Measurements from ENCODE around the gene LENG8. TPM values are rescaled to one million over a fixed set of nuclear protein-coding genes. Genes with fewer than 3 reads are reported as not detected.

LENG8 gene
- total and polyA plus RNA-seq, 2 of the 4 experiments (the other 2 are of a cell fraction): 21.1 to 93.9 TPM

DNA sequence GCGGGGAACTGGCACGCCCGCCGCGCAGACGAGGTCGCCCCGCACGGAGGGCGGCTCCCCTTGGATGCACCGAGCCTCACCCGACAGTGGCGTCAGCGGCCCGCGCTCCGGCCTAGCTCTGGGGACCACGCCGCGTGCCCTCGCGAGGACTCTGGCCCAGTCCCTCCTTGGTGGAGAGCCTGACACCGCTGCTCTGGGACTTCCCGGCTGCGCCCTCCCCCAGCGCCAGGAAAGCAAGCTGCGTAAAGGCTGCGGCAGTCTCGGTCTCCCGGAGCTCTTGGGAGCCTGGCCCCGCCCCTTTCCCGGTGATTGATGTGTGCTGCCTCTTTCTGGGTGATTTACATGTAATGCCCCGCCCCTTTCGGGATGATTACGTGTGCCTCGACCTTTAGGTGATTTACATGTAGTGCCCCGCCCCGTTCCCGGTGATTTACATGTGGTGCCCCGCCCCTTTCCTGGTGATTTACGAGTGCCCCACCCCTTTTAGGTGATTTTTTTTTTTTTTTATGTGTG, 14.6 kb downstream of the LENG8 start, which contains the start of gene LENG9:
TSS of gene LENG9 (minus strand) at position 248 of the 513 bp plus-strand sequence. CDS start 252 bp downstream, outside the sequence.
- Histone ChIP-seq H3K4me1 (ENCODE audit: control insufficient read depth, insufficient read depth, low read length) (peaks cover 18% of the 10 kb centered on the region), H2BK5ac (ENCODE audit: low read depth, low read length, poor library complexity, severe bottlenecking) (peak within 1 kb of the TSS; percentile 83), H2BK20ac (ENCODE audit: low read depth, low read length) (no peak within 1 kb of the TSS), H2AFZ (replicated peaks; ENCODE audit: low read length, poor library complexity) (peak within 1 kb of the TSS; percentile 88), H3K14ac (replicated peaks; ENCODE audit: low read depth, low read length) (peak within 1 kb of the TSS; percentile 88), H4K8ac (ENCODE audit: low read depth in 2 of 2, low read length in 2 of 2) (peak within 1 kb of the TSS; percentile 30 to 95; a peak in 3 of 4 replicates), H3K18ac (ENCODE audit: low read depth, low read length) (peak within 1 kb of the TSS; percentile 50; the same call in 1 of the 2 replicates), H3K56ac (ENCODE audit: extremely low read depth, insufficient read depth, low read length) (peak within 1 kb of the TSS; percentile 57; the same call in 1 of the 2 replicates), H2BK15ac (ENCODE audit: low read depth, low read length) (no peak within 1 kb of the TSS), H3K4me3 (ENCODE audit: insufficient read depth, low read depth, low read length) (peak within 1 kb of the TSS; percentile 52), H2AK9ac (replicated peaks; ENCODE audit: low read depth, low read length, poor library complexity) (peak within 1 kb of the TSS; percentile 90), H4K5ac (ENCODE audit: low read depth, low read length) (peak within 1 kb of the TSS; percentile 86), H3K4ac (ENCODE audit: low read depth, low read length) (peak within 1 kb of the TSS; percentile 93), H3K79me1 (ENCODE audit: low read depth in 1 of 2, low read length in 2 of 2) (peaks cover 11 to 33% of the 10 kb centered on the region in 2 experiments; a peak in 3 of 4 replicates), H3K4me2 (ENCODE audit: low read depth, low read length) (peak within 1 kb of the TSS; percentile 88), H3K27me3 (ENCODE audit: control insufficient read depth, insufficient read depth, low read length) (no peaks in the 10 kb centered on the region), H4K91ac (ENCODE audit: insufficient read depth, low read depth, low read length) (peak within 1 kb of the TSS; percentile 77), H2BK120ac (ENCODE audit: low read depth, low read length) (0 out of 2 replicates have a peak within 1 kb of the TSS, but pooled peaks have one; percentile 39), H3K36me3 (ENCODE audit: control insufficient read depth, insufficient read depth, low read length) (peaks cover 37% of the 10 kb centered on the region), H3K23ac (ENCODE audit: low read depth, low read length) (peak within 1 kb of the TSS; percentile 71), H4K20me1 (ENCODE audit: insufficient read depth, low read length) (peaks cover 38% of the 10 kb centered on the region), H3K9me3 (ENCODE audit: control insufficient read depth, insufficient read depth, low read length) (no peaks in the 10 kb centered on the region), H3K27ac (ENCODE audit: insufficient read depth, low read length) (peak within 1 kb of the TSS; percentile 94), H3K9me1 (ENCODE audit: insufficient read depth, low read length) (peaks cover 4% of the 10 kb centered on the region; the same call in 1 of the 2 replicates), H2AK5ac (ENCODE audit: low read depth, low read length) (peak within 1 kb of the TSS; percentile 94), H3K9ac (ENCODE audit: low read depth, low read length) (peak within 1 kb of the TSS; percentile 77)
- no TSS peak for BruUV-seq (replicated peaks)
- in situ Hi-C loops (cut with MboI; ENCODE audit: low sequenced_read_pairs) (loop anchor here (25.0 kb wide), 4 partner anchors 351 to 1674 kb away; partner anchors contain the start of genes NAT14, NDUFA3, OSCAR and PRPF31), intact Hi-C loops (cut with micrococcal nuclease) (loop anchor here (10.0 kb wide), 1 partner anchor 621 kb away; no protein-coding TSS in a partner anchor), dilution Hi-C loops (cut with HindIII; ENCODE audit: low sequenced_read_pairs, unreplicated experiment) (no loop called here)
- ATAC-seq (ENCODE audit: low read depth) (peak; percentile 65), DNase-seq (peak; percentile 97)
- 1% methylated on average over 16 of the region's 41 CpGs; no CpG with 5 or more reads in 1 of the 2 experiments for WGBS, 2 experiments (ENCODE audit: extremely low coverage in 2 of 2, insufficient read length in 1 of 2)
- ChIA-PET POLR2A (ENCODE audit: unreplicated experiment) (interaction anchor here (0.6 to 1.0 kb wide), 3 partner anchors 15 to 33 kb away, joined by 3 to 6 read pairs (median 3); partner anchors contain the start of gene LENG8), CTCF (interaction anchor here (0.7 to 0.8 kb wide), 2 partner anchors 9 to 15 kb away, joined by 3 to 4 read pairs; partner anchors contain the start of genes CDC42EP5 and LENG8)
- 0 out of 2 replicates have a peak, but pooled peaks have one; percentile 46 for TF ChIP-seq MAZ (IDR thresholded peaks at IDR 0.05; ENCODE audit: borderline replicate concordance, low read depth, low read length)
- TF ChIP-seq RFX5 (IDR thresholded peaks at IDR 0.05; ENCODE audit: low read depth, low read length): no peak
- peak; percentile 11; the same call in 1 of the 2 replicates for TF ChIP-seq POLR2A (IDR thresholded peaks at IDR 0.05; ENCODE audit: low read depth, low read length)

Measured in IMR-90 (cell line).